Spleen (tissue), 11 donors: ENCODE measurements around the gene STAT5A. TPM values are rescaled to one million over a fixed set of nuclear protein-coding genes. Genes with fewer than 3 reads are reported as not detected.
A peak's percentile ranks its signal among the peaks of the same experiment; 100 is the strongest.

Source experiments
- DNase-seq: peaks from one replicate; pipeline ENCODE4 v3.0.0-alpha.2; 2020
- H3K27ac ChIP-seq, 8 donors: fragments of 200-600 bp; sonication (generic) in 7 of 8; 1 replicate in 4 of 8; 2 replicates in 4 of 8; pipeline versions ENCODE4 v1.5.0 to v1.8.0; 2016 to 2021; ENCODE audit warnings: inconsistent platforms in 4 of 8, mild to moderate bottlenecking in 4 of 8, moderate library complexity in 1 of 8
- H3K27me3 ChIP-seq, 7 donors: fragments of 200-600 bp; sonication (generic) in 6 of 7; replicated peaks in 1 of 7; 1 replicate in 4 of 7; 2 replicates in 3 of 7; pipeline versions ENCODE4 v1.5.0 to v1.8.0; 2016 to 2021; ENCODE audit warnings: inconsistent platforms in 3 of 7, mild to moderate bottlenecking in 1 of 7
- H3K36me3 ChIP-seq, 6 donors: fragments of 200-600 bp; sonication (generic) in 5 of 6; 1 replicate in 4 of 6; 2 replicates in 2 of 6; pipeline versions ENCODE4 v1.5.0 to v1.8.0; 2016 to 2021; ENCODE audit warnings: inconsistent platforms in 2 of 6
- H3K4me1 ChIP-seq, 6 donors: fragments of 200-600 bp; sonication (generic) in 5 of 6; 1 replicate in 3 of 6; 2 replicates in 3 of 6; pipeline versions ENCODE4 v1.5.0 to v1.8.0; 2016 to 2021; ENCODE audit warnings: inconsistent platforms in 3 of 6
- H3K4me3 ChIP-seq, 8 donors: fragments of 200-600 bp; sonication (generic) in 7 of 8; 1 replicate in 4 of 8; 2 replicates in 4 of 8; pipeline versions ENCODE4 v1.5.0 to v1.8.0; 2016 to 2021; ENCODE audit warnings: inconsistent platforms in 4 of 8, mild to moderate bottlenecking in 4 of 8, moderate library complexity in 2 of 8
- H3K9me3 ChIP-seq, 8 donors: fragments of 200-600 bp; sonication (generic) in 7 of 8; 1 replicate in 4 of 8; 2 replicates in 4 of 8; pipeline versions ENCODE4 v1.5.0 to v1.8.0; 2016 to 2021; ENCODE audit warnings: inconsistent platforms in 4 of 8
- POLR2A ChIP-seq, 3 donors: fragments of 450-650 bp; IDR thresholded peaks; one replicate each; pipeline ENCODE4 v1.5.1; 2017; ENCODE audit warnings: antibody characterized with exemption in 3 of 3, mild to moderate bottlenecking in 1 of 3
- POLR2AphosphoS5 ChIP-seq, 3 donors: sonication (generic); formaldehyde crosslinking; IDR thresholded peaks; one replicate each; pipeline ENCODE4 v1.5.1; 2017; ENCODE audit warnings: antibody characterized with exemption in 3 of 3
- WGBS, 5 donors: extraction: QIAGEN DNeasy Blood & Tissue Kit in 3 of 5; methylation state at CpG; one replicate each; pipeline versions ENCODE4 v1.1.5 to v1.1.7; 2013 to 2018; 5-methylcytosine and 5-hydroxymethylcytosine counted together
- intact Hi-C: fragments of 100-400 bp; cut with DNase I; formaldehyde crosslinking; loops from one replicate; pipeline ENCODE4 v1.15.0; 2023; ENCODE audit warnings: low total_unique reads
- polyA plus RNA-seq, 3 donors: library from polyadenylated mRNA; stranded (reverse); fragments of 200-250 nt; gene quantifications; one replicate each; pipeline ENCODE4 v1.2.1, GENCODE V29; 2013
- total RNA-seq, 7 donors: library from RNA; depleted of rRNA in 3 of 7; stranded (reverse); fragments of >200 nt in 3 of 7; fragmentation: NEBNext Ultra II Directional in 4 of 7; extraction: Animal tissue kit (Norgen Biotek cat#: 25700) in 4 of 7; gene quantifications; one replicate each; pipeline versions ENCODE4 v1.1.0 to v1.2.1, GENCODE V29; 2016 to 2021
- TF ChIP-seq, protein P1 (sequence below), 11 experiments: fragments of 200-600 bp in 7 of 11; fragments of 450-650 bp in 4 of 11; sonication (generic) in 4 of 11; IDR thresholded peaks in 8 of 11; conservative IDR thresholded peaks in 3 of 11; 1 replicate in 7 of 11; 2 replicates in 4 of 11; pipeline versions ENCODE4 v1.4.0 to v1.8.0; 2016 to 2021; ENCODE audit warnings: antibody characterized with exemption in 11 of 11, inconsistent platforms in 4 of 11, mild to moderate bottlenecking in 1 of 11
- donor health status: healthy with polysubstance abuse.
- donor health status: DM: no; HTN: no; CAD: no; lungs with moderate emphysema.
- donor health status: DM: no; HTN: no; CAD: no.
- donor health status: Bipolar disorder and iron deficiency.
- donor health status: healthy.
- donor health status: DM: no; HTN: no; CAD: no.
- donor health status: DM: yes; HTN: yes; CAD: no.

Gene STAT5A
- total and polyA plus RNA-seq, 10 donors = 22.7 to 131 (median 71.6) TPM

DNA sequence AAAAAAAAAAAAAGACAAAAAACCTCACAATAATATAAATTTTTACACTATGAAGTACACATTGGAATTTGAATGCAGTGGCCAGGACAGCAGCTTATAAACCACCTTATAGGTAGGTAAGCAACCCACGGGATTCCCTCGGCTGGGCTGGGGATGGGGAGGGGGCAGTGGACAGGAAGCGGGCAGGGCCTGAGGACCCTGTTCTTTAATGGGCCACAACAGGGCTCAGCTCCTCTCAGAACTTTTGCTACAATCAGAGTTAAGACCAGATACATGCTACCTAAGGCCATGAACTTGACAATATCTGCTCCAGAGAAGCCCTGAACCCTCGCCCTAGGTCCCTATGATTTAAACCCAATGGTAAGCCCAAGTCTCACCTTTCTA is 25.1 kb downstream of the STAT5A start:
- TF ChIP-seq POLR2A (IDR thresholded peaks at IDR 0.05) = no peak
- TF ChIP-seq, protein P1, sequence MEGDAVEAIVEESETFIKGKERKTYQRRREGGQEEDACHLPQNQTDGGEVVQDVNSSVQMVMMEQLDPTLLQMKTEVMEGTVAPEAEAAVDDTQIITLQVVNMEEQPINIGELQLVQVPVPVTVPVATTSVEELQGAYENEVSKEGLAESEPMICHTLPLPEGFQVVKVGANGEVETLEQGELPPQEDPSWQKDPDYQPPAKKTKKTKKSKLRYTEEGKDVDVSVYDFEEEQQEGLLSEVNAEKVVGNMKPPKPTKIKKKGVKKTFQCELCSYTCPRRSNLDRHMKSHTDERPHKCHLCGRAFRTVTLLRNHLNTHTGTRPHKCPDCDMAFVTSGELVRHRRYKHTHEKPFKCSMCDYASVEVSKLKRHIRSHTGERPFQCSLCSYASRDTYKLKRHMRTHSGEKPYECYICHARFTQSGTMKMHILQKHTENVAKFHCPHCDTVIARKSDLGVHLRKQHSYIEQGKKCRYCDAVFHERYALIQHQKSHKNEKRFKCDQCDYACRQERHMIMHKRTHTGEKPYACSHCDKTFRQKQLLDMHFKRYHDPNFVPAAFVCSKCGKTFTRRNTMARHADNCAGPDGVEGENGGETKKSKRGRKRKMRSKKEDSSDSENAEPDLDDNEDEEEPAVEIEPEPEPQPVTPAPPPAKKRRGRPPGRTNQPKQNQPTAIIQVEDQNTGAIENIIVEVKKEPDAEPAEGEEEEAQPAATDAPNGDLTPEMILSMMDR (IDR thresholded peaks at IDR 0.05 in 8 of 11, conservative IDR thresholded peaks at IDR 0.05 in 3 of 11) = no peak
- TF ChIP-seq POLR2AphosphoS5 (IDR thresholded peaks at IDR 0.05) = no peak
- no peaks in the 10 kb centered on the region for H3K27me3 ChIP-seq
- H3K36me3 ChIP-seq = peaks cover 0 to 99% (median 59%) of the 10 kb centered on the region in 6 donors
- DNase-seq = no peak
- 72 to 88% (median 84%) methylated on average over 4 of the region's 4 CpGs for WGBS, 5 donors
- no peak overlapping the region for H3K4me3 ChIP-seq
- H3K9me3 ChIP-seq = no peaks in the 10 kb centered on the region
- H3K4me1 ChIP-seq = peaks cover 52 to 84% (median 57%) of the 10 kb centered on the region in 6 donors
- H3K27ac ChIP-seq = peak overlapping the region in 5 of 8 donors; percentile 69 to 83 (median 79)
- intact Hi-C loops = no loop called here

DNA sequence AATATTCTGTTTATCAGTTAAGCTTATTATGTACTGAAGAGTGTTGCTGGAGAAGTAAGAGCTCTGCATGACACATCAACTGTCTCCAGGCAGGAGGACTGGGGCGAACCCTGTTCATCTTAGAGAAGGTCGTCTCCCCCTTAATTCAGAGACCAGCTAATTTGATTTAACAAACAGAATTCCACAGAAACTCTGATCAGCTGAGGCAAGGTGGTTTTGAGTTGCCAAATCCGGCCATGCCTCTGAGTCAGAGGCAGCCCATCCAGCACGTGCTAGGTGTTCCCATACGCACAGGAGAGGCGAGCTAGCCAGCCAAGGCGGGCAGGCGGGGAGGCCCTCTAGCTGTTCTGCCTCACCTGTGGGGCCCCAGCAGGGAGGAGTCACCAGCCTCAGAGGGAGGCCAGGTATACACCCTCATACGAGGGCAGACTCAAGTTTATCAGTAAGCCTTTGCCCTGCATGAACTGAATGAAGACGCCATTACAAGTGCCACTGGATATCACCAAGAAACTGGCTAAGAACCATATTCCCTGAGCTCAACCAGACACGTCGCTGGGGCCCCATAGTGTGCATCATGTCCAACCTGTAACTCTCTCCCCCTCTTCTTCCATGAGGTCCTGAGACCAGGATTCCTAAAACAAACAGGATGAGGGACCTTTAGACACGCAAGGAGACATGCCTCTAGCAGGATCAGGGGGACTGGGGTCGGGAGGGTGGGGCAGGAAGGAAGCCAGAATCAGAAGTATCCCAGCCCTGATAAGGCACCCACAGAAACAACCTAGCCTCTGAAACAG is 25.7 kb downstream of the STAT5A start:
- no peak for DNase-seq

DNA sequence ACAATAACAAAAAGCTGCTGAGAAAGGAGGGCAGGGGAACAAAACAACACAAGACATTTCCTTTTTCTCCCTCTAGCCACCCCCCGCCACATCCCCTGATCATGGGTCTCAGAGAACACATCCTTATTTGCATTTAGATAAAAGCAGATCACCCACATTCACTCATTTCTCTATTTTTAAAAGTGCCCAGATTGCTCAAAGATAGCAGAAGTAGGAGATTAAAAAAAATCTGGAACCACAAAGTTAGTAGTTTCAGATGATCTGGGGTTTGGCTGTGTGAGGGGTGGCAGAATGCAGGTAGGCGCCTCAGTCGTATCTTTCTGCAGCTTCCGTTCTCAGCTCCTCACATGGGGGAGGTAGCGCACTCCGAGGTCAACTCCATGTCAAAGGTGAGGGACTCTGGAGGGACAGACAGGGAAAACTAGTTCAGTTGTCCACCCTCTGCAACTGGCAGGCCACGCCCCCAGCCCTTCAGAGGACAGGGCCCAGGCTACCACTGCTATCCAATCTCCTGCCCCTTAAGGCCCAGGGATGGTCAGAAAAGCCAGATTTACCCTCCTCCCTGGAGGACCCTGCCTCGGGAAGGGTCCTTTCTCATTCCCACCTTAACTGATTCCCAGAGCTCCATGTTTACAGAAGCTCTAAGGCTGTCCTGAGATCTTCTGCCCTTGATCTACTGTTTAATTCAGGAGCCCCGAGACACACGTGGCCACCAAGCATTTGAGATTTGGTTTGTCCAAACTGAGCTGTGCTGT is 27.3 kb downstream of the STAT5A start:
- Histone ChIP-seq H3K9me3 (no peaks in the 10 kb centered on the region), H3K27me3 (no peaks in the 10 kb centered on the region), H3K4me1 (peaks cover 64 to 100% (median 76%) of the 10 kb centered on the region in 6 donors), H3K36me3 (peaks cover 0 to 99% (median 51%) of the 10 kb centered on the region in 6 donors), H3K4me3 (no peak overlapping the region), H3K27ac (peak overlapping the region; percentile 60 to 83 (median 78))
- DNase-seq = peak; percentile 83
- 48 to 61% (median 50%) methylated on average over 9 to 10 of the region's 10 CpGs for WGBS, 5 donors
- no peak for TF ChIP-seq POLR2A (IDR thresholded peaks at IDR 0.05)
- peak in 2 of 3 donors; percentile 11 to 35 for TF ChIP-seq POLR2AphosphoS5 (IDR thresholded peaks at IDR 0.05)
- intact Hi-C loops = no loop called here

More for the DNA sequence above, 25.7 kb downstream of the STAT5A start:
- 70 to 80% (median 73%) methylated on average over 14 of the region's 14 CpGs for WGBS, 5 donors
- Histone ChIP-seq H3K27me3 (no peaks in the 10 kb centered on the region), H3K4me1 (peaks cover 52 to 90% (median 60%) of the 10 kb centered on the region in 6 donors), H3K4me3 (no peak overlapping the region), H3K27ac (peak overlapping the region; percentile 60 to 83 (median 78)), H3K36me3 (peaks cover 0 to 99% (median 56%) of the 10 kb centered on the region in 6 donors), H3K9me3 (no peaks in the 10 kb centered on the region)
- TF ChIP-seq POLR2A (IDR thresholded peaks at IDR 0.05) (no peak), POLR2AphosphoS5 (IDR thresholded peaks at IDR 0.05) (peak; percentile 39 to 80 (median 61))
- TF ChIP-seq, protein P1 (IDR thresholded peaks at IDR 0.05 in 8 of 11, conservative IDR thresholded peaks at IDR 0.05 in 3 of 11) = no peak
- intact Hi-C loops = no loop called here

DNA sequence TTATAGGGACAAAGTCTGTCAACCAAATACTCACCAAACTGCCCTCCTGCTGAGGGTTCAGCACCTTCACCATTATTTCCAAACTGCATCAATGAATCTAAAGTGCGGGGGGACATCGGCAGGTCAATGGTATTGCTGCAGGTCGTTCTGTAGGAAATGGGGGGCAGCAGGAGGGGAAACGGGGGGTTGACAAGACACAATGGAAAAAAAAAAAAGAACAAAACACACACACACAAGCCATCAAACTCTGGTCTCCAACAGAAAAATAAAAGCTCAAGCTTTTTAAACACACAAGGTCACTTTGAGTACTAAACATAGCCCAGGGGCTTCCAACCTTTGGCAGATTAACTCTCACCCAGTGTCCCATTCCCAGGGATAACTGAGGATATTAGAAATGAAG is 28.5 kb downstream of the STAT5A start:
- Histone ChIP-seq H3K36me3 (peaks cover 0 to 99% (median 53%) of the 10 kb centered on the region in 6 donors), H3K4me1 (peaks cover 64 to 100% (median 74%) of the 10 kb centered on the region in 6 donors), H3K9me3 (no peaks in the 10 kb centered on the region), H3K4me3 (no peak overlapping the region), H3K27ac (peak overlapping the region in 5 of 8 donors; percentile 14 to 83 (median 79)), H3K27me3 (no peaks in the 10 kb centered on the region)
- no peak for DNase-seq
- TF ChIP-seq POLR2AphosphoS5 (IDR thresholded peaks at IDR 0.05) (no peak), POLR2A (IDR thresholded peaks at IDR 0.05) (no peak)
- TF ChIP-seq, protein P1 (IDR thresholded peaks at IDR 0.05 in 8 of 11, conservative IDR thresholded peaks at IDR 0.05 in 3 of 11) = no peak
- WGBS, 5 donors = 53 to 75% (median 63%) methylated on average over 4 of the region's 4 CpGs
- intact Hi-C loops = no loop called here
